Neural cell (in vitro differentiated cells): Measurements from ENCODE around the gene TRPM2. TPM values are rescaled to one million over a fixed set of nuclear protein-coding genes. Genes with fewer than 3 reads are reported as not detected.

Experiments
- H2AFZ ChIP-seq: fragments of 200-600, 300-800 bp; sonication (generic), shearing (Covaris generic); 2 replicates; pipeline ENCODE4 v1.6.0; 2014; ENCODE audit warnings: low read depth, mild to moderate bottlenecking, antibody characterized with exemption, low read length, moderate library complexity
- H3F3A ChIP-seq: fragments of 200-600 bp; shearing (Covaris generic); 2 replicates; pipeline ENCODE4 v1.6.1; 2016; ENCODE audit warnings: mild to moderate bottlenecking, moderate library complexity, mixed read lengths, antibody characterized with exemption, low read length; ENCODE audit not compliant: insufficient read depth, poor library complexity, severe bottlenecking
- H3K27ac ChIP-seq: fragments of 200-600, 300-800 bp; sonication (generic), shearing (Covaris generic); 2 replicates; pipeline ENCODE4 v1.5.1; 2014; ENCODE audit warnings: mild to moderate bottlenecking, low read length, moderate library complexity
- H3K27me3 ChIP-seq: fragments of 300-800, 200-600 bp; sonication (generic), shearing (Covaris generic); 2 replicates; pipeline ENCODE4 v1.6.0; 2014; ENCODE audit warnings: mild to moderate bottlenecking, low read depth, low read length, moderate library complexity; ENCODE audit not compliant: insufficient read depth
- H3K36me3 ChIP-seq: fragments of 300-800, 200-600 bp; sonication (generic), shearing (Covaris generic); 2 replicates; pipeline ENCODE4 v1.5.1; 2014; ENCODE audit warnings: mild to moderate bottlenecking, antibody characterized with exemption, low read length, moderate library complexity; ENCODE audit not compliant: insufficient read depth
- H3K4me2 ChIP-seq: fragments of 300-800, 200-600 bp; sonication (generic), shearing (Covaris generic); 2 replicates; pipeline ENCODE4 v1.6.0; 2014; ENCODE audit warnings: mild to moderate bottlenecking, low read length
- H3K4me3 ChIP-seq: fragments of 300-800, 200-600 bp; sonication (generic), shearing (Covaris generic); 2 replicates; pipeline ENCODE4 v1.5.1; 2014; ENCODE audit warnings: mild to moderate bottlenecking, low read length, moderate library complexity
- H3K79me2 ChIP-seq: fragments of 200-600 bp; shearing (Covaris generic); replicated peaks from 2 replicates; pipeline ENCODE4 v1.6.0; 2014; ENCODE audit warnings: mild to moderate bottlenecking, low read length, moderate library complexity; ENCODE audit not compliant: insufficient read depth
- H3K9ac ChIP-seq: fragments of 300-800, 200-600 bp; sonication (generic), shearing (Covaris generic); 2 replicates; pipeline ENCODE4 v1.6.1; 2016; ENCODE audit warnings: mild to moderate bottlenecking, low read length, mixed read lengths
- H3K9me2 ChIP-seq: fragments of 200-600 bp; shearing (Covaris generic); 2 replicates; pipeline ENCODE4 v1.6.1; 2016; ENCODE audit warnings: mild to moderate bottlenecking, low read length, mixed read lengths; ENCODE audit not compliant: insufficient read depth
- H3K9me3 ChIP-seq: fragments of 200-600, 300-800 bp; sonication (generic), shearing (Covaris generic); 2 replicates; pipeline ENCODE4 v1.6.1; 2016; ENCODE audit warnings: mild to moderate bottlenecking, mixed run types, low read length, moderate library complexity, mixed read lengths
- H4K20me1 ChIP-seq: fragments of 200-600 bp; shearing (Covaris generic); 2 replicates; pipeline ENCODE4 v1.6.1; 2016; ENCODE audit warnings: mild to moderate bottlenecking, mixed run types; ENCODE audit not compliant: insufficient read depth
- EP300 ChIP-seq: fragments of 450-650 bp; conservative IDR thresholded peaks from 2 replicates; pipeline ENCODE4 v1.6.1; 2014; ENCODE audit warnings: antibody characterized with exemption, mild to moderate bottlenecking, moderate library complexity; ENCODE audit not compliant: poor library complexity, severe bottlenecking
- EZH2 ChIP-seq: fragments of 200-600, 300-800 bp; shearing (Covaris generic), sonication (generic); IDR thresholded peaks from 2 replicates; pipeline ENCODE4 v1.6.1; 2014; ENCODE audit warnings: antibody characterized with exemption, low read length, borderline replicate concordance, mild to moderate bottlenecking; ENCODE audit not compliant: insufficient read depth, poor library complexity, severe bottlenecking
- MXI1 ChIP-seq: fragments of 450-650 bp; conservative IDR thresholded peaks from 2 replicates; pipeline ENCODE4 v1.6.1; 2014; ENCODE audit warnings: antibody characterized with exemption, mild to moderate bottlenecking; ENCODE audit not compliant: poor library complexity, severe bottlenecking
- POLR2AphosphoS5 ChIP-seq: IDR thresholded peaks from 2 replicates; pipeline ENCODE4 v1.6.1; 2012
- RAD21 ChIP-seq: fragments of 450-650 bp; conservative IDR thresholded peaks from 2 replicates; pipeline ENCODE4 v1.6.1; 2014; ENCODE audit warnings: antibody characterized with exemption, mild to moderate bottlenecking, moderate library complexity
- SMC3 ChIP-seq: fragments of 450-650 bp; conservative IDR thresholded peaks from 2 replicates; pipeline ENCODE4 v1.6.1; 2014; ENCODE audit warnings: antibody characterized with exemption, mild to moderate bottlenecking, moderate library complexity; ENCODE audit not compliant: poor library complexity
- TAF1 ChIP-seq: IDR thresholded peaks from 2 replicates; pipeline ENCODE4 v1.6.1; 2012; ENCODE audit warnings: low read depth
- polyA plus RNA-seq: library from polyadenylated mRNA; depleted of rRNA; stranded (reverse); fragments of >200 nt; gene quantifications from 2 replicates; pipeline ENCODE4 v1.2.3, GENCODE V29; 2014
- TF ChIP-seq, protein P1 (sequence below): IDR thresholded peaks from 2 replicates; pipeline ENCODE4 v1.6.1; 2012; ENCODE audit warnings: borderline replicate concordance
- TF ChIP-seq, protein P2 (sequence below): fragments of 450-650 bp; IDR thresholded peaks from 2 replicates; pipeline ENCODE4 v1.5.1; 2014; ENCODE audit warnings: antibody characterized with exemption, mild to moderate bottlenecking, moderate library complexity; ENCODE audit not compliant: poor library complexity, severe bottlenecking

Gene TRPM2
- polyA plus RNA-seq, 1 donor from 2014 or later = 0.14 TPM

DNA sequence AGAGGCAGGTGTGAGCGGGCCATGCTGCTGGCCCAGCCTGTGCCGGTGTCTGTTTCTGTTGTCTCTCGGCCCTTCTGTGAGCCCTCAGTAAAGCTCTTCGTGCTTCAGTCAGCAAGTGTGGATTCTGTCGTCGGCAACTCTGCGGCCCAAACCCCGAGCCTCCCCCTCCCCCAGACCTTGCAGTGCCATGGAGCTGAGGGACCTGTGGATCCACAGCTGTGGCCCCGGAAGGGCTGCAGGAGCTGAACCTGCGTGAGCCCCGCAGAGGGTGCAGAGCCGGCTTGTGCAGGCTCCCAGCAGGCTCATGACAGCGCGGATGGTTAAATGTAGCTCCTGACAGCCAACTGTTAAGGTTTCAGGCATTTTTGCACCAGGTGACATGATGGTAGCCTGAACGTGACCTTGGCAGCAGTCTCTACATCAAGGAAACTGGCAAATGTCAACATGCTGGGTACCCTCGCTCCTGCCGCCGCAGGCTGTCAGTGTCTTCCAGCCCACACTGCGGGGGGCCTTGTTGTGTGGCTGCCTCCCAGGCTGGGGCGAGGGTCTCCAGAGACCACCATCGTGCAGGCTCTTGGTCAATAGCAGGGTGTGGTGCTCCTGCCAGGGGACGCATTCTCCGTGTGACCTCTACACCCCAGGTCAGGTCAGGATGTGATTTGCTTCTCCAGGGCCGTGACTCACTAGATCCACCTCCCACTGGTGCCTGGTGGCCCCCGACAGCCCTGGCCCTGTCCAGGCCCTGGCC, 108.8 kb downstream of the TRPM2 start:
- no peaks in the 10 kb centered on the region for H3F3A ChIP-seq
- H2AFZ ChIP-seq = no peak overlapping the region
- no peak for TF ChIP-seq EP300
- no peak for TF ChIP-seq RAD21
- TF ChIP-seq MXI1 = no peak
- TF ChIP-seq, protein P1, sequence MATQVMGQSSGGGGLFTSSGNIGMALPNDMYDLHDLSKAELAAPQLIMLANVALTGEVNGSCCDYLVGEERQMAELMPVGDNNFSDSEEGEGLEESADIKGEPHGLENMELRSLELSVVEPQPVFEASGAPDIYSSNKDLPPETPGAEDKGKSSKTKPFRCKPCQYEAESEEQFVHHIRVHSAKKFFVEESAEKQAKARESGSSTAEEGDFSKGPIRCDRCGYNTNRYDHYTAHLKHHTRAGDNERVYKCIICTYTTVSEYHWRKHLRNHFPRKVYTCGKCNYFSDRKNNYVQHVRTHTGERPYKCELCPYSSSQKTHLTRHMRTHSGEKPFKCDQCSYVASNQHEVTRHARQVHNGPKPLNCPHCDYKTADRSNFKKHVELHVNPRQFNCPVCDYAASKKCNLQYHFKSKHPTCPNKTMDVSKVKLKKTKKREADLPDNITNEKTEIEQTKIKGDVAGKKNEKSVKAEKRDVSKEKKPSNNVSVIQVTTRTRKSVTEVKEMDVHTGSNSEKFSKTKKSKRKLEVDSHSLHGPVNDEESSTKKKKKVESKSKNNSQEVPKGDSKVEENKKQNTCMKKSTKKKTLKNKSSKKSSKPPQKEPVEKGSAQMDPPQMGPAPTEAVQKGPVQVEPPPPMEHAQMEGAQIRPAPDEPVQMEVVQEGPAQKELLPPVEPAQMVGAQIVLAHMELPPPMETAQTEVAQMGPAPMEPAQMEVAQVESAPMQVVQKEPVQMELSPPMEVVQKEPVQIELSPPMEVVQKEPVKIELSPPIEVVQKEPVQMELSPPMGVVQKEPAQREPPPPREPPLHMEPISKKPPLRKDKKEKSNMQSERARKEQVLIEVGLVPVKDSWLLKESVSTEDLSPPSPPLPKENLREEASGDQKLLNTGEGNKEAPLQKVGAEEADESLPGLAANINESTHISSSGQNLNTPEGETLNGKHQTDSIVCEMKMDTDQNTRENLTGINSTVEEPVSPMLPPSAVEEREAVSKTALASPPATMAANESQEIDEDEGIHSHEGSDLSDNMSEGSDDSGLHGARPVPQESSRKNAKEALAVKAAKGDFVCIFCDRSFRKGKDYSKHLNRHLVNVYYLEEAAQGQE = no peak
- TF ChIP-seq, protein P2, sequence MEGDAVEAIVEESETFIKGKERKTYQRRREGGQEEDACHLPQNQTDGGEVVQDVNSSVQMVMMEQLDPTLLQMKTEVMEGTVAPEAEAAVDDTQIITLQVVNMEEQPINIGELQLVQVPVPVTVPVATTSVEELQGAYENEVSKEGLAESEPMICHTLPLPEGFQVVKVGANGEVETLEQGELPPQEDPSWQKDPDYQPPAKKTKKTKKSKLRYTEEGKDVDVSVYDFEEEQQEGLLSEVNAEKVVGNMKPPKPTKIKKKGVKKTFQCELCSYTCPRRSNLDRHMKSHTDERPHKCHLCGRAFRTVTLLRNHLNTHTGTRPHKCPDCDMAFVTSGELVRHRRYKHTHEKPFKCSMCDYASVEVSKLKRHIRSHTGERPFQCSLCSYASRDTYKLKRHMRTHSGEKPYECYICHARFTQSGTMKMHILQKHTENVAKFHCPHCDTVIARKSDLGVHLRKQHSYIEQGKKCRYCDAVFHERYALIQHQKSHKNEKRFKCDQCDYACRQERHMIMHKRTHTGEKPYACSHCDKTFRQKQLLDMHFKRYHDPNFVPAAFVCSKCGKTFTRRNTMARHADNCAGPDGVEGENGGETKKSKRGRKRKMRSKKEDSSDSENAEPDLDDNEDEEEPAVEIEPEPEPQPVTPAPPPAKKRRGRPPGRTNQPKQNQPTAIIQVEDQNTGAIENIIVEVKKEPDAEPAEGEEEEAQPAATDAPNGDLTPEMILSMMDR = no peak
- no peak for TF ChIP-seq EZH2
- TF ChIP-seq POLR2AphosphoS5 = no peak
- no peak for TF ChIP-seq SMC3
- no peak for TF ChIP-seq TAF1
- H3K27ac ChIP-seq = no peak overlapping the region
- H3K79me2 ChIP-seq = no peaks in the 10 kb centered on the region
- peaks cover 5% of the 10 kb centered on the region for H3K36me3 ChIP-seq
- no peak overlapping the region for H3K4me2 ChIP-seq
- H3K9ac ChIP-seq = no peak overlapping the region
- no peaks in the 10 kb centered on the region for H3K9me2 ChIP-seq
- no peaks in the 10 kb centered on the region for H3K9me3 ChIP-seq
- H3K27me3 ChIP-seq = no peaks in the 10 kb centered on the region
- no peak overlapping the region for H3K4me3 ChIP-seq
- H4K20me1 ChIP-seq = no peaks in the 10 kb centered on the region

DNA sequence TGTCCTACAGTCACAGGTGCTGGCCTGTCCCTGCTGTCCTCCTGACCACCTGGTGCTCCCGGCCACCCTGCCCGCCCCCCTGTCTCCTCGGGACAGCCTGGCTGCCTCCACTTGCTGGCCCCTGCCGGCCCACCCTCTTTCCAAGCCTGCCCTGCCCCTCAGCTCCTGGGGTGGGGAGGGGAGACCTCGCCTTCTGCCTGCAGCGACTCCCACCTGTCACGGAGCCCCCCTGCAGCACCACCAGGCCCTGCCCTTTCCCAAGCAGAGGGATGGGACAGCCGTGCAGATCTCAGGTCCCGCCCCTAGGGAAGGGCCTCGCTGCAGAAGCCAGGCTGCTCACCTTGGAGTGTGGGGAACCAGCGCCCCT, 109.4 kb downstream of the TRPM2 start:
- no peaks in the 10 kb centered on the region for H3K9me3 ChIP-seq
- no peaks in the 10 kb centered on the region for H3K79me2 ChIP-seq
- H3K4me2 ChIP-seq = no peak overlapping the region
- no peaks in the 10 kb centered on the region for H3F3A ChIP-seq
- H3K9ac ChIP-seq = no peak overlapping the region
- H3K27ac ChIP-seq = no peak overlapping the region
- no peak overlapping the region for H2AFZ ChIP-seq
- no peak overlapping the region for H3K4me3 ChIP-seq
- no peaks in the 10 kb centered on the region for H3K9me2 ChIP-seq
- no peaks in the 10 kb centered on the region for H3K36me3 ChIP-seq
- TF ChIP-seq, protein P2 = no peak
- TF ChIP-seq EP300 (no peak), MXI1 (no peak), SMC3 (no peak), EZH2 (no peak), TAF1 (no peak), RAD21 (no peak), POLR2AphosphoS5 (no peak)
- TF ChIP-seq, protein P1 = no peak
- no peaks in the 10 kb centered on the region for H3K27me3 ChIP-seq
- H4K20me1 ChIP-seq = no peaks in the 10 kb centered on the region
